Parathyroid adenoma (tissue), 2 donors: ENCODE data around the gene APOM.

Experiments used
- H2AFZ ChIP-seq: fragments of 300-600 bp; sonication (generic); one replicate; pipeline ENCODE4 v1.7.0; 2017; ENCODE audit warnings: antibody characterized with exemption, mild to moderate bottlenecking
- H3K27ac ChIP-seq: fragments of 300-600 bp; sonication (generic); one replicate; pipeline ENCODE4 v1.7.0; 2017
- H3K27me3 ChIP-seq: fragments of 300-600 bp; sonication (generic); one replicate; pipeline ENCODE4 v1.7.0; 2017; ENCODE audit warnings: low read length; ENCODE audit not compliant: control insufficient read depth, insufficient read depth
- H3K36me3 ChIP-seq: fragments of 300-600 bp; sonication (generic); one replicate; pipeline ENCODE4 v1.7.0; 2017; ENCODE audit warnings: low read length; ENCODE audit not compliant: control insufficient read depth, insufficient read depth
- H3K4me1 ChIP-seq: fragments of 300-600 bp; sonication (generic); one replicate; pipeline ENCODE4 v1.7.0; 2017; ENCODE audit warnings: control low read depth
- H3K4me2 ChIP-seq: fragments of 300-600 bp; sonication (generic); one replicate; pipeline ENCODE4 v1.7.0; 2017; ENCODE audit warnings: low read length
- H3K4me3 ChIP-seq: fragments of 300-600 bp; sonication (generic); one replicate; pipeline ENCODE4 v1.7.0; 2017; ENCODE audit warnings: low read depth, low read length
- H3K79me2 ChIP-seq: fragments of 300-600 bp; sonication (generic); one replicate; pipeline ENCODE4 v1.7.0; 2017; ENCODE audit warnings: control low read depth
- H3K9ac ChIP-seq: fragments of 300-600 bp; sonication (generic); one replicate; pipeline ENCODE4 v1.7.0; 2017; ENCODE audit warnings: mild to moderate bottlenecking
- H3K9me3 ChIP-seq: fragments of 300-600 bp; sonication (generic); one replicate; pipeline ENCODE4 v1.7.0; 2017; ENCODE audit warnings: low read length; ENCODE audit not compliant: control insufficient read depth
- CTCF ChIP-seq: fragments of 300-600 bp; sonication (generic); IDR thresholded peaks from one replicate; pipeline ENCODE4 v1.7.0; 2017; ENCODE audit warnings: antibody characterized with exemption, mild to moderate bottlenecking
- donor health status: primary hyperparathyroidism.

The APOM gene

DNA sequence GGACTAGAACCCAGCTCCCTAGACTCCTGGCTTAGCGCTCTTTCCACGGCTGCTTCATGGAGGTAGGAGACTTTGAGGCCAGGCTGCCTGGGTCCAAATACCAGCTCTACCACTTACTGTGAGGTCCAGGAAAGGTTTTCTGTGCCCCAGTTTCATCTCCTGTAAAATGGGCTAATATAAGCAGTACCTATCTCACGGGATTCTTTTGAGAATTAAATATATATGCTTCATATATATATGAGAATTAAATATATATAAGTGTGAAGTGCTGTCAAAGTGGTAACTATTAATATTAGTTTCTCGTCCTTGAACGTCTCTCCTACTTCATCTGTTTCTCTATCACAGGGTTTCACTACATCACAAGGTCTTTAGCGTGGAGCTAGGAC, 35.4 kb downstream of the APOM start:
- Histone ChIP-seq H3K4me1 (no peaks in the 10 kb centered on the region), H3K27me3 (no peaks in the 10 kb centered on the region), H3K4me3 (no peak overlapping the region), H3K27ac (no peak overlapping the region), H3K9me3 (no peaks in the 10 kb centered on the region), H2AFZ (no peak overlapping the region), H3K9ac (no peak overlapping the region), H3K79me2 (no peaks in the 10 kb centered on the region), H3K4me2 (no peak overlapping the region), H3K36me3 (no peaks in the 10 kb centered on the region)
- TF ChIP-seq CTCF = no peak

- Histone ChIP-seq H3K4me1 (no peaks in the 10 kb centered on the region), H3K4me2 (no peak overlapping the region), H3K27ac (no peak overlapping the region), H2AFZ (no peak overlapping the region), H3K36me3 (no peaks in the 10 kb centered on the region), H3K27me3 (no peaks in the 10 kb centered on the region), H3K9me3 (no peaks in the 10 kb centered on the region), H3K79me2 (no peaks in the 10 kb centered on the region), H3K9ac (no peak overlapping the region), H3K4me3 (no peak overlapping the region)
- TF ChIP-seq CTCF = no peak
Measured at GRCh38 chr6:31691564-31692108, 35.9 kb downstream of the APOM start.

DNA sequence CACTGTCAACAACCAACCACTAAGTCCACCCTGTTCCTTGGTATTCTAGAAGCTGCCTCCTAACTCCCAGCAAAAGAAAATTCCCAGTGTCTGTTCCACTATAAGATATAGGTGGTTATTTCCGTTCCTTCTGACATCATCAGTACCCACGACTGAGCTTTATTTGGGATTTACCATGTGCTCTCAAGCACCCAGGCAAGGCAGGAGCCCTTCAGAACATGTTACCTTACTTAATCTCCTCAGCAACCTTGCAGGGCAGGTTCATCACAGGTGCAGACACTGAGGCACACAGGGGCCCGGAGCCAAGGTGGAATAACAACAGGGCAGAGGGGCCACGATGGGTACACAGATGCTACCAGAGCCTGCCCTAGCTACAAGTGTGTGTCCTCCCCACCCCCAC, 36.7 kb downstream of the APOM start:
- Histone ChIP-seq H3K4me3 (no peak overlapping the region), H3K79me2 (no peaks in the 10 kb centered on the region), H2AFZ (no peak overlapping the region), H3K36me3 (no peaks in the 10 kb centered on the region), H3K27me3 (no peaks in the 10 kb centered on the region), H3K4me1 (no peaks in the 10 kb centered on the region), H3K4me2 (no peak overlapping the region), H3K27ac (no peak overlapping the region), H3K9ac (no peak overlapping the region), H3K9me3 (no peaks in the 10 kb centered on the region)
- no peak for TF ChIP-seq CTCF

- no peaks in the 10 kb centered on the region for H3K4me1 ChIP-seq
- H3K9ac ChIP-seq = no peak overlapping the region
- no peak overlapping the region for H3K27ac ChIP-seq
- TF ChIP-seq CTCF = no peak
- no peak overlapping the region for H3K4me3 ChIP-seq
- H3K9me3 ChIP-seq = no peaks in the 10 kb centered on the region
- no peak overlapping the region for H2AFZ ChIP-seq
- no peak overlapping the region for H3K4me2 ChIP-seq
- no peaks in the 10 kb centered on the region for H3K27me3 ChIP-seq
- H3K79me2 ChIP-seq = no peaks in the 10 kb centered on the region
- no peaks in the 10 kb centered on the region for H3K36me3 ChIP-seq
Measured at GRCh38 chr6:31692886-31693285, 37.2 kb downstream of the APOM start.

DNA sequence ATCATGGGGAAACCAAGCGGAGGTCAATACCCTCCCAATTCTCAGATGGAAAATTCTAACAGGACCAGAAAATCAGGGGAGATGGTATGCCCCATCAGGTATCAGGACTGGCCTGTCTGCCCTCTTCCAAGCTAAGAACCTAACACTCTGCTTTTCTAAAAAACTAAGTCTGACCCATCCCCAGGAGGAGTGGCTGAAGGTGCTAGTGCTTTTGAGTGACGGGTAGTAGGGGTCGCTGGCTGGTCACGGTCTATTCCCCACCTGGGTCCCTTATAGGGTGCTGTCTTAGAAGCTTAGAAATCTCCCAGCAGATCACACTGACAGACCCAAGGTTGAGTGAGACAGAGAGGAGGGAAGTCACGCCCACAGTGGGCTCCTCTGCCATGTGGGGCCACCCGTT, 37.8 kb downstream of the APOM start:
- H3K27ac ChIP-seq = no peak overlapping the region

More for the DNA sequence above, 37.8 kb downstream of the APOM start:
- H3K4me1 ChIP-seq = no peaks in the 10 kb centered on the region
- no peaks in the 10 kb centered on the region for H3K9me3 ChIP-seq
- no peaks in the 10 kb centered on the region for H3K27me3 ChIP-seq
- no peak overlapping the region for H3K9ac ChIP-seq
- no peak for TF ChIP-seq CTCF
- no peaks in the 10 kb centered on the region for H3K36me3 ChIP-seq
- no peaks in the 10 kb centered on the region for H3K79me2 ChIP-seq
- H3K4me3 ChIP-seq = no peak overlapping the region
- H2AFZ ChIP-seq = no peak overlapping the region
- no peak overlapping the region for H3K4me2 ChIP-seq
